Stimulated activated CD4-positive, alpha-beta T cell treated with anti-CD3 and anti-CD28 coated beads, Interleukin-12 subunit alpha, Interleukin-12 subunit beta, amount 100 ng/mL, for 4 hours (primary cell): Measurements from ENCODE around the gene CECR2.

Source experiments
- DNase-seq: peaks from one replicate; pipeline ENCODE4 v3.0.0-alpha.2; 2020

CECR2 gene

DNA sequence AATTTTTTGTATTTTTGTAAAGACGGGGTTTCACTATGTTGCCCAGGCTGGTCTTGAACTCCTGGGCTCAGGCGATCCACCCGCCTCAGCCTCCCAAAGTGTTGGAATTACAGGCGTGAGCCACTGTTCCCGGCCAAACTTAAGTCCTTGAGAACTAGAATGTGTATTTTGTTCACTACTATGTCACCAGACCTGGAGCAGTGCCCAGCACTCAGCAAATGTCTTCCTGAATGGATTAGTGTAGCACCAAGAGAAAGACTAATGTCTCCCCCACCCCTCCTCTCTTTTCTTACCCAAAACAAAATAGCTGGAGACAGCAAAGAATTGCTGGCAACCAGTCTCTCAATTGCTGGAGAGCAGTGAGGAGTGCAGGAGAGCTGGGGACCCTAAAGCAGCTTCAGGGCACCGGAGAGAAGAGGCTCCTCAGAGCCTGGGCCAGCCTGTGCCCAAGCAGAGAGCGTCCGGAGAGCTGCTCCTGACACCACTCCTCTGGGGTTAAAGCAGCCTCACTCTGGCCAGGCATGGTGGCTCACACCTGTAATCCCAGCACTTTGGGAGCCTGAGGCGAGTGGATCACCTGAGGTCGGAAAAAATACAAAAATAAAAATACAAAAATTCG lies 209.0 kb downstream of the CECR2 start:
- DNase-seq, result no peak

DNA sequence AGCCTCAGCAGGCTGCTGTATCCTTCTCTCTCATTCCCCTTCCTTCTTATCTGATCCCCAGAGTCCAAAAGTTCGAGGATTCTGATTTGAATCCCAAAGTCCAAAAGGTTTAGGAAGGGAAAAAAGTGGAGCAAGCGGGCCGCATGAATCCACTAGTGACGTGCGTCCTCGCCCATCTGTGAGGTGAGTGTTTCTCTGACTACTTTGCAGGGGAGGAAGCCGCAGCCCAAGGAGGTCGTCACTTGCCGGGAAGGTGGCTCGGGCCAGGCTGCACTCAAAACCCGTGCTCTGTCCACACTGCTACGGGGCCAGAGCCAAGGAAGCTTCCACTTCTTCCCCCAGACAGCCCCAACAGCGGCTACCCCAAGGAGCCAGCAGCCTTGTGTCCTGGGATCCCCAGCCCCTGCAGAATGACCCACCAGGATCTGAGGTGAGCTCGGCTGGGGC lies 210.3 kb downstream of the CECR2 start:
- no peak for DNase-seq

DNA sequence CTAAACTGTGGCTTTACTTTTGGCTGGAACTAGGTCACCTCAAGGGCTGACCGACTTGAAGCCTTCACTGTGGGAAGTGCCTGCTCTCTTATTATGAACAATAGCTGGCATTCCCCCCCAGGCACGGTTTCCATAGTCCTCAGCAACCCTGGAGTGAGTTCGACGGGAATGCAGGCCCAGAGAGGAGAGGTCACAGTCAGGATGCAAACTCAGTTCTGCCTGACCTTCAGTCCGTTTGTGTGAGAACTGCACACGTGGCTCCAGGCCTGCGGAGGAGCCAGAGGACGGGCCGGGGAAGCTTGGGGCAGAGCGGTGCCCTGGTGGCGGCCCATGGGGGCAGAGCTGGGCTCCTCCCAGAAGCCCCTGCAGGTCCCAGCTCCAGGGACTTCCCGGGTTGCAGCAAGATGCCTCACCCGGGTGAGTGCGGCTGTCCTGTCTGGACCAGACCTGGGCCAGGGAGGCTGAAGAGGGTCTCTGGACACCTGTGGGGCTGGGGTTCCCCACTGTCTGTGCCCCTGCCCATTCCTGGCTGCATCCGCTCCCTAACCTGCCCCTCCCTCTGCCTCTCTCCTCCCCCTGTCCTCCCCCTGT lies 211.3 kb downstream of the CECR2 start:
- no peak for DNase-seq

DNA sequence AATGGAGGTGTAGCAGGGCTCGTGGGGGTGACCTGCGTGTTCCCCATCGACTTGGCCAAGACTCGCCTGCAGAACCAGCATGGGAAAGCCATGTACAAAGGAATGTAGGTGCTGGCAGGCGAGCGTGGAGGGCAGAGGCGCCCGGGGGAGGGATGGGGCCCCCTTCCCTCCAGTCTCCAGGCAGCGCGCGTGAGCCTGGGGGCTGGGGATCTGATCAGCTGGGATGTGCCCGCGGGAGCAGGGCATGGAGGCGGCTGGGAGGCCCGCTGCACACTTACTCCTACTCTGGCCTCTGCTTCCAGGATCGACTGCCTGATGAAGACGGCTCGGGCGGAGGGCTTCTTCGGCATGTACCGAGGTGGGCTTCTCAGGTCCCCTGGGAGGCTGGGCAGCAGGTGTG lies 211.8 kb downstream of the CECR2 start:
- DNase-seq, result no peak

DNA sequence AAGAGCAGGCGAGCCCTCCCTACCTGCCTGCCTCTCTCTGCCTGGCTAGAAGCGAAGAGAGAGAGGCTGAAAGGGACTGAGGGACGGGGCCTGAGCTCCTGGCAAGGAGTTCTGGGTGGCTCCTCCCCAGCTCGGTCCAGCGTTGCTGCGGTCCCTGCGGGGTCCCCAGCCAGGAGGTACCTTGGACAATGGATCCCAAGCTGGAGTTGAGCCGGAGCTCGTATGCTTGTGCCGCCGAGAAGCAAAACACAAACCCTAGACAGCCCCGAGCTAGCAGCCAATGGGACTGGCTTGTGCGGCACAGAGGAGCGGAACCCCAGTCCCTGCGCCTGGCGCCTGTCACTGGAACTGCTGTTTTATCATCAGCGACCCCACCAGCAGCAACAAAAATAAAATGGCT lies 212.4 kb downstream of the CECR2 start:
- DNase-seq, result no peak

DNA sequence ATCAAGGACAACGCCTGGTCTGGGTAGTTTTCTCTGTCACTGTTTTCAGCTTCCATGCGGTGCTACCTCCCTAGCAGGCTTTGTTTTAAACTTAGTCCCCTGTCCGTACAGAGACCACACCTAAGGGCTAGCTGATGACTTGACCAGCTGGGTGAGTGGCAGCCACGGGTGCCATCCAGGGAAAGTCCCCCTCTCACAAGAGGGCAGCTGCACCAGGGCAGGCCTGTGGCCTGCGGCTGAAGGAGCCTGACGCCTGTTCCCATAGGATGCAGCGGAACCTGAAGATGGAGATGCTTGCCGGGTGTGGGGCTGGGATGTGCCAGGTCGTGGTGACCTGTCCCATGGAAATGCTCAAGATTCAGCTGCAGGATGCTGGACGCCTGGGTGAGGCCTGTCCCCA lies 213.9 kb downstream of the CECR2 start:
- no peak for DNase-seq

DNA sequence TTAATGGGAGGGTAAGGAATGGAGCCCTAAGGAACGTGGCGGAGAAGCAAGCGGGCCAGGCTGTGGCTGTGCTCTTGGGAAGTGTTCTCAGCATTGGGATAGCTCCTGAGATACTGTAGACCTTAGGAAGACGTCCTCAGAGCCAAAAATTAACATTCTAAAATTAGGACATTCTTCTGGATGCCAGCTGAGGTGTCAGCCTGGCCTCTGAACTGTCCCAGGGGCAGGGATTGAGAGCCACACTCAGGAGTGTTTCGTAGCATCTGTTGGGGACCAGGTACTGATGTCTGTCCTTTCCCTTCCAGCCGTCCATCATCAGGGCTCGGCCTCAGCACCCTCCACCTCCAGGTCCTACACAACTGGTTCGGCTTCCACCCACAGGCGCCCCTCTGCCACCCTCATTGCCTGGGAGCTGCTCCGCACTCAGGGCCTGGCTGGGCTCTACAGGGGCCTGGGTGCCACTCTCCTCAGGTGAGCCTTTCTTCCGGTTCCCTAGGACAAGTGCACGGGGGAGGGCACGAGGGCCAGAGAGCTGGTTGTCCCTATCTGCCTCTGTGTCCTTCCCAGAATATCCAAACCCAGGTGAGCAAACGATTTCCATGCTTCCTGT lies 217.7 kb downstream of the CECR2 start:
- DNase-seq, result no peak

DNA sequence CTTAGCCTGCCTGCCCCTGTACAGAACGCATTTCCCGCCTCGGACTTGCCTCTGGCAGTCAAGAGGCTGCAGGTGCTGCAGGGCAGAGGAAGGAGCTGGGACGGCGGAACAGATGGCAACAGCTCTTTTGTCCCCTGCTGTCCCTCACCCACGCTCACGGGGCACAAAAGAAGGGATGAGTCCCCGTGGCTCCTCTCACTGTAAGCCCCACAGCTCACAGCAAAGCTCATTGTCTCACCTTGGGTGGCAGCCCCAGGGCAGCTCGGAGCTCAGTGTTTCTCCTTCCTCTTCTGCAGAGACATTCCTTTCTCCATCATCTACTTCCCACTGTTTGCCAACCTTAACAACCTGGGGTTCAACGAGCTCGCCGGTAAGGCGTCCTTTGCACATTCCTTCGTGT lies 218.4 kb downstream of the CECR2 start:
- no peak for DNase-seq

DNA sequence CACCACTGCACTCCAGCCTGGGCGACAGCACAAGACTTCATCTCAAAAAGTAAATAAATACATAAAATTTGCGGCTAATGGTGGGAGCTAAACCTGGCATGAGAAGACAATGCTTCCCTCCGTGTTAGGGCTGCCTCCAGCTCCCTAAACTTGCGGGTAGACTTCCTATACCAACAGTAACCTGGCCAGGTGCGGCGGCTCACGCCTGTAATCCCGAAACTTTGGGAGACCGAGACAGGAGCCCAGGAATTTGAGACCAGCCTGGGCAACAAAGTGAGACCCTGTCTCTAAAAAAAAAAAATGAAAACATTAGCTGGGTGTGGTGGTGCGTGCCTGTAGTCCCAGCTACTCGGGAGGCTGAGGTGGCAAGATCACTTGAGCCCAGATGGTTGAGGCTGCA lies 219.3 kb downstream of the CECR2 start:
- DNase-seq, result no peak

DNA sequence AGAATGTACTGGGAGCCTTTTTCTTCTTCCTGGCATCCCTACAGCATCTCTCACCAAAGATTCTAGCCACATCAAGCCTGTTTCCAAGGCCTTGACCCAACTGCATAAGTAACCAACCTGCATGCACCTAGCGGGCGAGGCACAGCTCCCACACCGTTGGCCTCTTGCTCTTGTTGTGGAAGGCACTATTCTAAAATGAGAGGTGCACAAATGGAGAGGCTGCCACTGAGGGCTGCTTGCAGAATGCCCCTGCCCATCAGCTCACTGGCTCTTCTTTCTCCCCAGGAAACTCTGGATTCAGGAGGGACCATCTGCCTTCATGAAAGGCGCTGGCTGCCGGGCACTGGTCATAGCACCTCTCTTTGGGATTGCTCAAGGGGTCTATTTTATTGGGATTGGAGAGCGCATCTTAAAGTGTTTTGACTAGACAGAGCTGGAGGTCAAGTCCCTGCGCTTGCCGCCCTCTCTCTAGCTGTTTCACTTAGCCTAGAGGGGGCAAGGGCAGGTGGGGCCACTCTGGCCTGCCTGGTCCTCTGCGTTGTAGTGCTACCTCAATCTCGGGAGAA lies 220.6 kb downstream of the CECR2 start:
- no peak for DNase-seq

DNA sequence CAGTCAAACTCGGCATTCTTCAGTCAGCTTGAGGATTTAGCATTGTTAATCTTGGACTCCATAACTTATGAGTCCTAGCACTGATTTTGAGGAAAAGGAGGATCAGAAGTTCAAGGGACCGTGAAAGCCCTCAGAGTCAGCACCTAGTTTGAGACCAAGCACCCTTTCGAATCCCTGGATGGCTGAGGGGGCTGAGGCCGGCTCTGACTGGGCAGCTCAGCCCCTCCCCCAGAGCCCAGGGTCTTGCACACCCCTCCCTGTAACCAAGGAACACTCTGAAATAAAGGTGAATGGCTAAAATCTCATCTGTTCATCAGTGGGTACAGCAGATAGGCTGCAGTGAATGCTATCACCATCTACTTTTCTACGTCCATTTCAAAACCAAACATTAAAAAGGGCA lies 221.3 kb downstream of the CECR2 start:
- no peak for DNase-seq

DNA sequence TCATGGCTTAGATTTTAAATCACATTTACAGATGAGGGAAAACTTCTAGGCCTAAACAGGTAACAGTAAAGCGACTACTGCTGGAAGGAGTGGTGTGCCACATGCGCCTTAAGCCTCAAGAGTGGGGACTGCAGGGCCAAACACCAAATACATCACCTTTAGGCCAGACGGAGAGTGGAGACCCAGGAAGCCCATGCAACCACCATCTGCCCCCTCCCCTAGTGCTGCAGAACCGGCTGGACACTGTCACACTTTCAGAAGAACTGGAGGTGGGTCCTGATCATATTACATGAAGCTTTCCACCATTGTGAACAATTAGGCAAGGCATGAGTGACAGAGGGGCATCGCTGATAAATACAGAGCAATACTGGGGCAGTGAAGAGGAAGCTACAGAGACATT lies 222.9 kb downstream of the CECR2 start:
- DNase-seq, result no peak

DNA sequence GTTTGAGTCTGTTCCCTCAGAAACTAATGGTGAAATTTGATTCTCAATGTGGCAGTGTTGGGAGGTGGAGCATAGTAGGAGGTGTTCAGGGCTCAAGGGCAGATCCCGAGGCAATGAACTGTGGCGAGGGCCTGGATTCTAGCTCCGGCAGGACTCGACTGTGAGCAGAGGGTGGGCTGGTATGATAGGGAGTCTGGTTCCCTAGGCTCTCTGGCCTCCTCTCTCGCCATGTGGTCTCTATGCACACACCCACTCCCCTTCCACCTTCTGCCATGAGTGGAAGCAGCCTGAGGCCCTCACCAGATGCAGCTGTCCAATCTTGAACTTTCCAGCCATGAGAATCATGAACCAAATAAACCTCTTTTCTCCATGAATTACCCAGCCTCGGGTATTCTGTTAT lies 227.0 kb downstream of the CECR2 start:
- DNase-seq, result no peak

DNA sequence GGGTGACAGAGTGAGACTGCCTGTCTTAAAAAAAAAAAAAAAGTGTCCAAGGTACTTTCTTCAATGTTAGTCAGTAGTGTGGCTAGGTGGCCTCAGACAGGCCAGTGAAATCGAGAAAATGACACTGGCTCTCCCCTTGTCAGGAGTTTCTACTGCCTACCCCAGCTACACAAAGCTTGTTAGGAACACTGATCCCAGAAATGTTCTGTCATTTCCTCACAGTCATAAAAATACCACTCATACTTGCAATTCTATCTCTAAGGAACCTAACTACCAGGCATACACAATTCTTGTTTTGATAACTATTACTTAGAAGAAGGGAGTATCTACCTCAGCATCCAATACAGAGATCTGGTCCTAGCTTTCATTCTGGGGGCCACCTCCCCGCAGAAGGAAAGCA lies 228.0 kb downstream of the CECR2 start:
- DNase-seq, result no peak

DNA sequence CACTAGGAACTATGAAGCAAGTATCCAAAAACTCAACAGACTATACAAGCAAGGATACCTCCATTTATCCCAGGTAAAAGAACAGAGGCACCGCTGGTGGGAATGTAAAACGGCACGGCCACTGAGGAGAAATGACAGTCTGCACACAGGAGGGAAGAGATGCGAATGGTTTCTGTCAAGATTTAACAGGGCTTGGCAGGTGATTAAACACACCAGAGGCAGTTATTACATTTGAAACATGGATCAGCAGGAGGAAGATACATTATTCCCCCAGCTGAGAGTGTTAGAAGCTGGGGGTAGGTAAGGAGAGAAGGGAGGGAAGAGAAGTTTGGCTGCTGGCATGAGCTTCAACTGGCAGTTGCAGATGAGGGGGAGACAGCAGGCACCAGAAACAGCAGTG lies 229.1 kb downstream of the CECR2 start:
- no peak for DNase-seq

DNA sequence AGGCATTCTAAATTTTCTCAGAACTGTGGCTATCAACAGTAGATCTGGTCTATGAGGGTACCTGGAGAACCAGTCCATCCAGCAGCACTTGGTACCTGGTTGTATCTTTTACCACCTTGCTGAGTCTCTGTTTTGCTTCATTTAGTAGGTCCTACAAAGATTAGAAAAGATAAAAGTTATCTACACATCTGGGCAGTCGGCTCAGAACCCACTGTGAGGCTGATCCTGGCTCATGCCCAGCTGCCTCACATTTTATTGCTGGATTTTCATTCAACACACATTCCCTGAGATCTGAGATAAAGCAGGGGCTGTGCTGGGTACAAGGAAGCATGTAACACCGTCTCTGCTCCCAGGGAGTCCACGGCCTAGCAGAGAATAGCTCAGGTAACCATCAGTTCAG lies 231.8 kb downstream of the CECR2 start:
- no peak for DNase-seq

DNA sequence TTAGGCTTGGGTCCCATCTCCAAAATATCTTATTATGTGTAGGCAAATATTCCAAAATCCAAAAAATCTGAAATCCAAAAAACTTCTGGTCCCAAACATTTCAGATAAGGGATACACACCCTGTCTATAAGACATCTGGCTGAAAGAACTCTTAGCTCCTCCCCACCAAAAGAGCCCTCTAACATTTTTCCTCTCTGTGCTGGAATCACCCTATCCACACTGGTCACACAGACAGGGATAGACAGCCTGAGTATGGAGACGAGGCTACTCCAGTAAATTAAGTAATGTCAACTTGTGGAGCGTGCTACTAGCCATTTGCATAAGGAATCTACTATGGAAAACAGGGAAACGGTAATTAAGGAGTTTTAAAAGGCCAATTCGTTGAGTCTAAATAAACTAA lies 234.4 kb downstream of the CECR2 start:
- no peak for DNase-seq

DNA sequence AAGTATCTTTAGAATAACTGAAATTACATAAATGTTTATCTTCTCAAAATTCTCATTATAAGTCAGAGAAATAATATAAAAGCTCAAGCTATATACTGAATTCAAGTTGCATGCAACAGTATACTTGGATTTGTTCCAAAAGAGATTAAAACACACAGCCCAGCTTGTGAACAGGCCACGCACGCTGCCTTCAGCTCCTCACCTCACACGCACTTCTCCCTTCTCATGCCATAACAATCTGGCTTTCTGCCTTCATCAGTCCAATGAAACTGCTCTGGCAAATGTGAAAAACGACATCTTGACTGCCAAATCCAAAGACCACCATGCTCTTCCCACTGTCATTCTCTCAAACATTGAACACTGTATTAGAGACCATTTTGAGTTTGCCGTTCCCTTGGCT lies 237.2 kb downstream of the CECR2 start:
- DNase-seq, result no peak
